Psoas muscle (tissue), 8 donors: ENCODE measurements around the gene GUCA2A. TPM values are rescaled to one million over a fixed set of nuclear protein-coding genes. Genes with fewer than 3 reads are reported as not detected.

Source experiments
- ATAC-seq, 4 donors: fragments of 200-7000 bp; cut with Tn5 transposase; one replicate each; pipeline ENCODE4 v1.9.1; 2020; ENCODE audit warnings: moderate library complexity in 3 of 4, mild to moderate bottlenecking in 2 of 4
- DNase-seq, 2 donors: peaks; one replicate each; pipeline ENCODE4 v3.0.0-alpha.2; 2020
- H3K27ac ChIP-seq: fragments of 200-600 bp; one replicate; pipeline ENCODE4 v1.8.0; 2022
- H3K27me3 ChIP-seq, 3 donors: fragments of 200-600 bp in 1 of 3; one replicate each; pipeline versions ENCODE4 v1.6.1 to v1.8.0; 2013 to 2022; ENCODE audit warnings: low read length in 2 of 3, mild to moderate bottlenecking in 2 of 3, moderate library complexity in 1 of 3; ENCODE audit not compliant: insufficient read depth in 3 of 3
- H3K36me3 ChIP-seq, 2 donors: fragments of 200-600 bp in 1 of 2; one replicate each; pipeline versions ENCODE4 v1.6.1 to v1.8.0; 2013 to 2022; ENCODE audit warnings: low read depth in 1 of 2, mild to moderate bottlenecking in 1 of 2, moderate library complexity in 1 of 2; ENCODE audit not compliant: insufficient read depth in 1 of 2
- H3K4me1 ChIP-seq: fragments of 200-600 bp; one replicate; pipeline ENCODE4 v1.8.0; 2022
- H3K4me3 ChIP-seq: fragments of 200-600 bp; one replicate; pipeline ENCODE4 v1.8.0; 2022; ENCODE audit warnings: mild to moderate bottlenecking
- H3K9me3 ChIP-seq: fragments of 200-600 bp; one replicate; pipeline ENCODE4 v1.8.0; 2022
- WGBS, 3 donors: extraction: QIAGEN DNeasy Blood & Tissue Kit; methylation state at CpG; one replicate each; pipeline versions ENCODE4 v1.1.6 to v1.1.7; 2013; 5-methylcytosine and 5-hydroxymethylcytosine counted together
- intact Hi-C, 2 donors: fragments of 100-400 bp; cut with DNase I; formaldehyde crosslinking; loops; one replicate each; pipeline versions ENCODE4 v1.11.0 to v1.14.2; 2022
- polyA plus RNA-seq, 3 donors: library from polyadenylated mRNA; stranded (reverse); fragments of 200-250 nt; gene quantifications; one replicate each; pipeline ENCODE4 v1.2.3, GENCODE V29; 2013
- total RNA-seq, 4 donors: library from RNA; stranded (reverse); fragmentation: NEBNext Ultra II Directional in 2 of 4; extraction: Animal tissue kit (Norgen Biotek cat#: 25700) in 2 of 4; gene quantifications; one replicate each; pipeline versions ENCODE4 v1.2.1 to v1.2.4, GENCODE V29; 2021 to 2023
- TF ChIP-seq, protein P1 (sequence below): fragments of 200-600 bp; IDR thresholded peaks from one replicate; pipeline ENCODE4 v1.8.0; 2022; ENCODE audit warnings: antibody characterized with exemption
- donor health status: healthy with polysubstance abuse.
- donor health status: DM: no; HTN: no; CAD: no; lungs with moderate emphysema.
- donor health status: Bipolar disorder and iron deficiency.
- donor health status: healthy.
- donor health status: DM: yes; HTN: yes; CAD: no.
- donor health status: DM: no; HTN: no; CAD: no.
- donor health status: DM: no; HTN: no; CAD: no.
- donor health status: DM: yes; HTN: yes; CAD: no.

The GUCA2A gene
- total and polyA plus RNA-seq, 7 donors = 0.44 TPM; not detected in 6

DNA sequence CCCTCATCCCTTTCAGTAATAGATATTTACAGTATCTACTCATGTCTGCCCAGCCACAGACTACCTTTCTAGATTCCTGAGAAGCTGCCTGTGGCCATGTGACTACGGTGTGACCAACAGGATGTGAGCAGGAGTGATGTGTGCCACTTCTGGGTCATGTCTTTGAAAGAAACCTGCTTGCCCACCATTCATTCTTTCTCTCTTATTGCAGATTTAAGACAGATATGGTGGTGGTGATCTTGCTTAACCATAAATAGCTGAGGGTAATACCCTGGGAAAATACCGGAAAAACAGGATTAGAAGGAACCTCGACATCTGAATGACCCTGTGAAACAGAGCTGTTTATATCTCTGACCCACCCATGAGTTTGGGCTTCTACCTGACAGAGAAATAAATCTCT lies 41.6 kb upstream of the GUCA2A start:
- ATAC-seq (no peak), DNase-seq (no peak)
- Histone ChIP-seq H3K36me3 (peaks cover 0 to 5% of the 10 kb centered on the region in 2 donors), H3K27me3 (no peaks in the 10 kb centered on the region), H3K27ac (no peak overlapping the region), H3K9me3 (peaks cover 10% of the 10 kb centered on the region), H3K4me1 (peaks cover 29% of the 10 kb centered on the region), H3K4me3 (no peak overlapping the region)
- TF ChIP-seq, protein P1, sequence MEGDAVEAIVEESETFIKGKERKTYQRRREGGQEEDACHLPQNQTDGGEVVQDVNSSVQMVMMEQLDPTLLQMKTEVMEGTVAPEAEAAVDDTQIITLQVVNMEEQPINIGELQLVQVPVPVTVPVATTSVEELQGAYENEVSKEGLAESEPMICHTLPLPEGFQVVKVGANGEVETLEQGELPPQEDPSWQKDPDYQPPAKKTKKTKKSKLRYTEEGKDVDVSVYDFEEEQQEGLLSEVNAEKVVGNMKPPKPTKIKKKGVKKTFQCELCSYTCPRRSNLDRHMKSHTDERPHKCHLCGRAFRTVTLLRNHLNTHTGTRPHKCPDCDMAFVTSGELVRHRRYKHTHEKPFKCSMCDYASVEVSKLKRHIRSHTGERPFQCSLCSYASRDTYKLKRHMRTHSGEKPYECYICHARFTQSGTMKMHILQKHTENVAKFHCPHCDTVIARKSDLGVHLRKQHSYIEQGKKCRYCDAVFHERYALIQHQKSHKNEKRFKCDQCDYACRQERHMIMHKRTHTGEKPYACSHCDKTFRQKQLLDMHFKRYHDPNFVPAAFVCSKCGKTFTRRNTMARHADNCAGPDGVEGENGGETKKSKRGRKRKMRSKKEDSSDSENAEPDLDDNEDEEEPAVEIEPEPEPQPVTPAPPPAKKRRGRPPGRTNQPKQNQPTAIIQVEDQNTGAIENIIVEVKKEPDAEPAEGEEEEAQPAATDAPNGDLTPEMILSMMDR = no peak
- intact Hi-C loops = no loop called here
- WGBS, 3 donors = 69 to 77% (median 69%) methylated on average over 3 of the region's 3 CpGs

DNA sequence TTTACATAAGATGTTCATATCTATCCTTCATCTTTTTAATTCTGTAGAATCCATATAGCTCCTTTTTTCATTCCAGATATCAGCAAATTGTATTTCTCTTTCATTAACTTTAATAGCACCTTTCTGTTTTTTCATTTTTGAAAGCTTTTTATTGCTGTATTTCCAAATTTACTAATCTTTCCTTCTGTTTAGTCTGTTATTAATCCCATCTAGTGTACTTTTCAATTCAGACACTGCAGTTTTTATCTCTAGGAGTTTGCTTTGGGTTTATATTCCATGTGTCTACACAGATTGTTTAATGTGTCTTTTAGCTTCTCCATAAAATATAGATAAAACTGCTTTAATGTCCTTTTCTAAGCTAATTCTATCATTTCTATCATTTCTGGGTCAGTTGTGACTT lies 37.4 kb upstream of the GUCA2A start:
- DNase-seq = no peak
- H3K27ac ChIP-seq = no peak overlapping the region
- TF ChIP-seq, protein P1 = no peak
- H3K9me3 ChIP-seq = peaks cover 10% of the 10 kb centered on the region
- intact Hi-C loops = no loop called here
- ATAC-seq = no peak
- peaks cover 0 to 26% of the 10 kb centered on the region in 2 donors for H3K36me3 ChIP-seq
- no peaks in the 10 kb centered on the region for H3K27me3 ChIP-seq
- no peak overlapping the region for H3K4me3 ChIP-seq
- peaks cover 2% of the 10 kb centered on the region for H3K4me1 ChIP-seq

DNA sequence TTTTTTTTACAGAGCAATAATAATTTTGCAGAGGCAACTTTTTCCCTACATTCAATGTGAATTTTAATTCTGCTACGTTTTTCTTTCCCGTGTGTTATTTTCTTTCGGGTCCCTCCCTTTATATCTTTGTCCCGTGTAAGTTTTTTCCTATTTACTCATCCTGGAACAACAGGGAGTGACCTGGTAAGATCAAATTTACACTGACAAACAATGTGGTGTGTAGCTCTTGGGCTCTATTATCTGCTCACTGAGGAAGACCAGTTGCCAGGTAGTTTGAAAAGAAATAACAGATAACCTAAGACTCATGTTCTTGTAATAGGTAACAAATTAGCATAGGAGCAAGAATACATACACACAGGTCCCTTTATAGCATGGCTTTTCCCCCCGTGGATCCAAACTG lies 33.7 kb upstream of the GUCA2A start:
- Histone ChIP-seq H3K4me3 (no peak overlapping the region), H3K27ac (no peak overlapping the region), H3K4me1 (no peaks in the 10 kb centered on the region), H3K27me3 (no peaks in the 10 kb centered on the region), H3K36me3 (peaks cover 0 to 57% of the 10 kb centered on the region in 2 donors), H3K9me3 (peaks cover 10% of the 10 kb centered on the region)
- intact Hi-C loops = no loop called here
- 78 to 83% (median 78%) methylated on average over 5 of the region's 5 CpGs for WGBS, 3 donors
- ATAC-seq (no peak), DNase-seq (no peak)
- TF ChIP-seq, protein P1 = no peak

DNA sequence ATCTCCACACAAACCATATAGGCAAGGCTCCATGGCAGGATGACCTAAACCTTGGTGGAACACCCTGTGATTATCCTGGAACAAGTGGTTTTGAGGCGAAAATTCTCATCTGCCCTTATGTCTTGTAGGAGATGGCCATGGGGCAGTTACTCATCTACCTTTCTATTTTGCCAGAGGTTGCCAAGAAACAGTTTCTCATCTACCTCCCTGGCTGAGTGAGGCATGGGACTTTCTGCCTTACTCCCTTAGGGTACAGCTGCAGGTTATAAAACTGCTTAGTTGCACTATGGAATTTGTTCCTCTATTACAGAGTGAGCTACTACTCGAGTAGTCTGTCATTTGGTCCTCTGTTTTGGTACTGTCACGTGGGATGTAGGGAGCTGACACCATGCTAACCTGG lies 31.3 kb upstream of the GUCA2A start:
- H3K27me3 ChIP-seq = no peaks in the 10 kb centered on the region
- no peak overlapping the region for H3K4me3 ChIP-seq
- 91 to 95% (median 92%) methylated on average over 3 of the region's 3 CpGs for WGBS, 3 donors
- no peak overlapping the region for H3K27ac ChIP-seq
- no peaks in the 10 kb centered on the region for H3K4me1 ChIP-seq
- no peak for DNase-seq
- no peak for ATAC-seq
- TF ChIP-seq, protein P1 = no peak
- intact Hi-C loops = no loop called here
- H3K36me3 ChIP-seq = peaks cover 0 to 71% of the 10 kb centered on the region in 2 donors
- H3K9me3 ChIP-seq = no peaks in the 10 kb centered on the region

DNA sequence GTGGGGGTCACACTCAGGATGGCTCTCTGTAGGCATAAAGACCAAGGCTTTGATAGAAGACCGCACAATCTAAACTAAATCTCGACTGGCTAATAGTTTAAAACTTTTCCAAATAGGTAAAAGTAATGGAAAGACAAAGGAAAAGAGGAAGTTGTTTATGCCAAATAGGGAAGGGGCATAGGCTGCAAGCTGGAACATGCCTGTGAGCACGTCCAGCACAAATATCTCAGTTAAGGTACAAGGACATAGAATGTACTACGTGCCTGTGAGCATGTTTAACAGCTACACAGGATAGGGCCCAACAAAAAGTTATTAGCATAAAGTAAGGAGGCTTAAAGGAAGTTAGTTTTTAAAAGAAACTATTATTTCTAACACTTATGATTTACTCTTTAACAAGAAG lies 27.6 kb upstream of the GUCA2A start:
- no peak for ATAC-seq
- intact Hi-C loops = no loop called here
- peaks cover 3 to 84% of the 10 kb centered on the region in 2 donors for H3K36me3 ChIP-seq
- WGBS, 3 donors = 89 to 96% (median 90%) methylated on average over 4 of the region's 4 CpGs
- no peak overlapping the region for H3K27ac ChIP-seq
- no peaks in the 10 kb centered on the region for H3K27me3 ChIP-seq
- DNase-seq = no peak
- no peak overlapping the region for H3K4me3 ChIP-seq
- H3K4me1 ChIP-seq = no peaks in the 10 kb centered on the region
- TF ChIP-seq, protein P1 = no peak
- H3K9me3 ChIP-seq = no peaks in the 10 kb centered on the region
